Natural killer cell (primary cell): Measurements from ENCODE around the gene NFATC2IP. TPM values are rescaled to one million over a fixed set of nuclear protein-coding genes. Genes with fewer than 3 reads are reported as not detected.

Source experiments
- ATAC-seq, 3 donors: fragments of 150-1000 bp in 2 of 3; fragments of 200-7000 bp in 1 of 3; cut with Tn5 transposase; 1 replicate in 1 of 3; 2 replicates in 2 of 3; pipeline ENCODE4 v1.10.0; 2021; ENCODE audit warnings: mild to moderate bottlenecking in 2 of 3, moderate library complexity in 2 of 3
- DNase-seq, 2 donors: peaks; one replicate each; pipeline versions ENCODE4 v3.0.0 to v3.0.0-alpha.2; 2013 to 2021; ENCODE audit warnings: mixed read lengths in 1 of 2
- H3K27ac ChIP-seq: one replicate; pipeline ENCODE4 v1.5.1; 2013; ENCODE audit warnings: mild to moderate bottlenecking, low read length
- H3K27me3 ChIP-seq: one replicate; pipeline ENCODE4 v1.6.1; 2013; ENCODE audit warnings: low read length; ENCODE audit not compliant: control insufficient read depth, insufficient read depth
- H3K36me3 ChIP-seq: one replicate; pipeline ENCODE4 v1.6.1; 2013; ENCODE audit warnings: low read length; ENCODE audit not compliant: control insufficient read depth, insufficient read depth
- H3K4me1 ChIP-seq: one replicate; pipeline ENCODE4 v1.6.1; 2013; ENCODE audit warnings: low read length; ENCODE audit not compliant: control insufficient read depth, insufficient read depth
- H3K4me3 ChIP-seq: one replicate; pipeline ENCODE4 v1.5.1; 2013; ENCODE audit warnings: low read length
- H3K9me3 ChIP-seq: one replicate; pipeline ENCODE4 v1.6.1; 2013; ENCODE audit warnings: low read length; ENCODE audit not compliant: control insufficient read depth, insufficient read depth
- H3K27ac Mint-ChIP-seq, 2 donors: one replicate each; pipeline ENCODE4 v1.8.0; 2022; ENCODE audit warnings: mild to moderate bottlenecking in 2 of 2, mixed read lengths in 2 of 2, moderate library complexity in 1 of 2
- H3K27me3 Mint-ChIP-seq, 2 donors: one replicate each; pipeline ENCODE4 v1.8.0; 2022; ENCODE audit warnings: low read depth in 2 of 2, mixed read lengths in 2 of 2
- H3K36me3 Mint-ChIP-seq: one replicate; pipeline ENCODE4 v1.8.0; 2022; ENCODE audit warnings: mixed read lengths
- H3K4me1 Mint-ChIP-seq, 2 donors: one replicate each; pipeline ENCODE4 v1.8.0; 2022; ENCODE audit warnings: mixed read lengths in 2 of 2
- H3K4me3 Mint-ChIP-seq: one replicate; pipeline ENCODE4 v1.8.0; 2022; ENCODE audit warnings: mild to moderate bottlenecking, moderate library complexity, mixed read lengths
- H3K9me3 Mint-ChIP-seq, 2 donors: one replicate each; pipeline ENCODE4 v1.8.0; 2022; ENCODE audit warnings: mixed read lengths in 2 of 2
- WGBS: methylation state at CpG from one replicate; pipeline ENCODE4 v1.1.7; 2013; ENCODE audit warnings: missing lambda C conversion rate; ENCODE audit not compliant: insufficient coverage; 5-methylcytosine and 5-hydroxymethylcytosine counted together
- intact Hi-C: fragments of 100-400 bp; cut with micrococcal nuclease; formaldehyde crosslinking; loops from one replicate; pipeline ENCODE4 v1.14.2; 2022
- total RNA-seq, 4 donors: library from RNA; stranded (reverse); fragments of 120-200 nt in 1 of 4; gene quantifications; one replicate each; pipeline versions ENCODE4 v1.2.3 to v1.2.4, GENCODE V29; 2013 to 2022
- TF ChIP-seq, protein P1 (sequence below): fragments of 200-600 bp; IDR thresholded peaks from one replicate; pipeline ENCODE4 v1.8.0; 2022; ENCODE audit warnings: antibody characterized with exemption

The NFATC2IP gene
- total RNA-seq, 3 donors from 2014 or later (not counting 1 experiment from before 2014, with no cell fraction given), result 87.1 to 132 (median 108) TPM

DNA sequence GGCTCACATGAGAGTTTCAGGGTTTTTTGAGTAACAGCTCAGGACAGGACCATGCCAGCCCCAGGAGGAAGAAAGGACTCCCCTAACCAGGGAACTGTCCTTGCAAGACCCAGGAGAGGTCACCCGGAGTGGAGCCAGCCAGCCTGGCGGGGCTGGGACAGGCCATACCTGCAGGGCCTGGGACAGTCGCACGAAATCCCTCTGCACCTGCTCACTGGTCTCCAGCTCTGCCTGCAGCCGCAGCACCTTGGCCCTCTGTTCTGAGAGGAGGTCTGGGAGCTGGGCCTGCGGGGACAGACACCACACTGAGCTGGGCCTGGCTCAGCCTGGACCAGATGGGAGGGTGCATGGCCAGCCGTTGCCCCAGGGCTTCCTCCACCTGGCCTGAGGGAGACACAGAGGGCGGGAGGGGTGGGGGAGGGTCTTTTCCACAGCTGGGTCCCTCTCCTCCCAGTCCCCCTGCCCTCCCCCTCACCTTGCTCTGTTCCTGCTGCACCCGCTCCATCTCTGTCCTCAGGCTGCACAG, 45.4 kb upstream of the NFATC2IP start:
- peaks cover 14% of the 10 kb centered on the region for H3K36me3 ChIP-seq
- ATAC-seq, result no peak
- Mint-ChIP-seq H3K27ac (no peak overlapping the region), H3K9me3 (no peaks in the 10 kb centered on the region), H3K27me3 (no peaks in the 10 kb centered on the region), H3K4me3 (no peak overlapping the region), H3K36me3 (no peaks in the 10 kb centered on the region), H3K4me1 (peaks cover 0 to 10% of the 10 kb centered on the region in 2 donors)
- TF ChIP-seq, protein P1, sequence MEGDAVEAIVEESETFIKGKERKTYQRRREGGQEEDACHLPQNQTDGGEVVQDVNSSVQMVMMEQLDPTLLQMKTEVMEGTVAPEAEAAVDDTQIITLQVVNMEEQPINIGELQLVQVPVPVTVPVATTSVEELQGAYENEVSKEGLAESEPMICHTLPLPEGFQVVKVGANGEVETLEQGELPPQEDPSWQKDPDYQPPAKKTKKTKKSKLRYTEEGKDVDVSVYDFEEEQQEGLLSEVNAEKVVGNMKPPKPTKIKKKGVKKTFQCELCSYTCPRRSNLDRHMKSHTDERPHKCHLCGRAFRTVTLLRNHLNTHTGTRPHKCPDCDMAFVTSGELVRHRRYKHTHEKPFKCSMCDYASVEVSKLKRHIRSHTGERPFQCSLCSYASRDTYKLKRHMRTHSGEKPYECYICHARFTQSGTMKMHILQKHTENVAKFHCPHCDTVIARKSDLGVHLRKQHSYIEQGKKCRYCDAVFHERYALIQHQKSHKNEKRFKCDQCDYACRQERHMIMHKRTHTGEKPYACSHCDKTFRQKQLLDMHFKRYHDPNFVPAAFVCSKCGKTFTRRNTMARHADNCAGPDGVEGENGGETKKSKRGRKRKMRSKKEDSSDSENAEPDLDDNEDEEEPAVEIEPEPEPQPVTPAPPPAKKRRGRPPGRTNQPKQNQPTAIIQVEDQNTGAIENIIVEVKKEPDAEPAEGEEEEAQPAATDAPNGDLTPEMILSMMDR, result no peak
- no peak overlapping the region for H3K4me3 ChIP-seq
- intact Hi-C loops, result no loop called here
- DNase-seq, result no peak
- 97% methylated on average over 7 of the region's 9 CpGs for WGBS
- H3K27ac ChIP-seq, result no peak overlapping the region
- peaks cover 16% of the 10 kb centered on the region for H3K4me1 ChIP-seq
- no peaks in the 10 kb centered on the region for H3K27me3 ChIP-seq
- no peaks in the 10 kb centered on the region for H3K9me3 ChIP-seq

DNA sequence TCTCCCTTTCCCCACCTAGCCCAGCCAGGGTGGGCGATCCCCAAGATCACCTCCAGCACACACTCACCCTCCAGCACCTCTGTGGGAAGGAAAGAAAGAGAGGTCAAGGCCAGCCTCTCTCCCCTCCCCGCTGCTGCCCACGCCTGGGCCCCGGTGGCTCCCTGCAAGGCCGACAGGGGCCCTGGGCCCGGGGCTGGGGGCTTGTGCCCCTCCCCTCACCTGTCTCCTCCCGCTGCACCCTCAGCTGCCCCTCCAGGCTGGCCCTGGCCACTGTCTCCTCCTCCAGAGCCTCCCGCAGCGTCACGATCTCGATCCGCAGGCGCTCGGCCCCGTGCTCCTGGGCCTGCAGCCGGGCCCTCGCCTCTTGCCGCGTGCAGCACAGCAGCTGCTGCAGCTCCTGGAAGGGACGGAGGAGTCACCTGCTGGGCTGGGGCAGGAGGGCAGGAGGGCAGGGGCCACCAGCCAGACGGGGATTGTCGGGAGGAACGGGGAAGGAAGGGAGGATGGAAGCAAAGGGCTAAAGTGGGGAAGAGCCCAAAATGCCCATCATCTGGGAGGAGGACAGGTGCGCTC, 44.9 kb upstream of the NFATC2IP start:
- no peaks in the 10 kb centered on the region for H3K9me3 Mint-ChIP-seq
- 97% methylated on average over 23 of the region's 24 CpGs for WGBS
- Histone ChIP-seq H3K27me3 (no peaks in the 10 kb centered on the region), H3K9me3 (no peaks in the 10 kb centered on the region), H3K27ac (no peak overlapping the region), H3K36me3 (peaks cover 20% of the 10 kb centered on the region), H3K4me1 (peaks cover 16% of the 10 kb centered on the region), H3K4me3 (no peak overlapping the region)
- no peaks in the 10 kb centered on the region for H3K36me3 Mint-ChIP-seq
- no peak overlapping the region for H3K4me3 Mint-ChIP-seq
- no peaks in the 10 kb centered on the region for H3K27me3 Mint-ChIP-seq
- DNase-seq (no peak), ATAC-seq (no peak)
- H3K4me1 Mint-ChIP-seq, result peaks cover 0 to 10% of the 10 kb centered on the region in 2 donors
- TF ChIP-seq, protein P1, result no peak
- H3K27ac Mint-ChIP-seq, result no peak overlapping the region
- intact Hi-C loops, result no loop called here

DNA sequence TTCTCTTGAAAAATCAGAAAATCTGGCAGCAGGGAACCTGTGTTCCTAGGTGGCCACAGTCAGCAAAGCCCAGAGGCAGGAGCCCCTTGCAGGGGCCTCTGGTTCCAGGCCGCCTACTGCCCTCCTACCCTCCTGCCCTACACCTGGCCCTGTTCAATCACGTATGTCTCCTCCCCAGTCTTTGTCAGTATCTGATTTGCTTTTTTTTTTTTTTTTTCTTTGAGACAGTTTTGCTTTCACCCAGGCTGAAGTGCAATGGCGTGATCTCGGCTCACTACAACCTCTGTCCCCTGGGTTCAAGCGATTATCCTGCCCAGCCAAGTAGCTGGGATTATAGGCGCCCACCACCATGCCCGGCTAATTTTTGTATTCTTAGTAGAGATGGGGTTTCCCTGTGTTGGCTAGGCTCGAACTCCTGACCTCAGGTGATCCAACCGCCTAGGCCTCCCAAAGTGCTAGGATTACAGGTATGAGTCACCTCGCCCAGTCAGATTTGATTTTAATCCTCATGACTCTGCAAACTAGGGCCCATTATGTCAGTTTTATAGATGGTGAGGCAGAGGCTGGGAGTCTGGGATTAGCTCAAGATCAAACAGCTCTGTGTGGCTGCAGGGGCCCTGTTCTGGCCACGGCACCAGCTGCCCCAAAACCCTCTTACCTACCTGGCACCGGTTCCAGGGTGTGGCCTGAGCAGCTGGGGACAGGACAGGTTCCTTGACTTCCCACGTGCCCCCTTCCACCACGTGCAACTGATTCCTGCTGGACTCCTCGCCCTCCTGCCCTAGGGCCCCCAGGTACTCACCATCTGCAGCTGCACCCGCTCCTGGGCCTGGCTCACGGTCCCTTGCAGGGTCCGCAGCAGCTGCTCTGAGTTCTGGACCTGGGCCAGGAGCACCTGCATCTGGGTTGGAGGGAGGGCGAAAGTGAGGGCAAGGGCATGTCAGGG, 40.4 kb upstream of the NFATC2IP start:
- 87% methylated on average over 19 of the region's 19 CpGs for WGBS
- H3K27ac Mint-ChIP-seq, result no peak overlapping the region
- no peak overlapping the region for H3K4me3 Mint-ChIP-seq
- no peak for ATAC-seq
- Histone ChIP-seq H3K4me3 (no peak overlapping the region), H3K4me1 (no peaks in the 10 kb centered on the region), H3K27me3 (no peaks in the 10 kb centered on the region), H3K9me3 (no peaks in the 10 kb centered on the region), H3K27ac (no peak overlapping the region), H3K36me3 (peaks cover 39% of the 10 kb centered on the region)
- intact Hi-C loops, result no loop called here
- no peak for DNase-seq
- H3K4me1 Mint-ChIP-seq, result no peaks in the 10 kb centered on the region
- H3K36me3 Mint-ChIP-seq, result no peaks in the 10 kb centered on the region
- no peaks in the 10 kb centered on the region for H3K9me3 Mint-ChIP-seq
- H3K27me3 Mint-ChIP-seq, result no peaks in the 10 kb centered on the region
- TF ChIP-seq, protein P1, result no peak
